Activated CD4-positive, CD25-positive, alpha-beta regulatory T cell treated with anti-CD3 and anti-CD28 coated beads, Interleukin-2, amount 50 U/mL, for 16 hours (primary cell): ENCODE results near the gene POLR1H.

ENCODE experiments used
- DNase-seq: peaks from one replicate; pipeline ENCODE4 v3.0.0-alpha.2; 2020; ENCODE audit warnings: low read depth, low spot score

POLR1H gene

GRCh38 chr6:30061858-30062458, 893 bp downstream of the POLR1H start:
- no peak for DNase-seq

- DNase-seq: no peak
Observed at GRCh38 chr6:30062471-30063178, 1.6 kb downstream of the POLR1H start.

GRCh38 chr6:30063315-30063714, 2.2 kb downstream of the POLR1H start:
- DNase-seq: no peak

- DNase-seq: no peak
Observed at GRCh38 chr6:30066082-30066481, 5.0 kb downstream of the POLR1H start.

- DNase-seq: peak; percentile 98
Observed at GRCh38 chr6:30066577-30067459, 5.8 kb downstream of the POLR1H start, which contains the start of gene PPP1R11. Gene PPP1R11 (plus strand): TSS chr6:30067198. CDS start chr6:30067411, 213 bp downstream.

- no peak for DNase-seq
Observed at GRCh38 chr6:30067460-30068139, 6.5 kb downstream of the POLR1H start.

GRCh38 chr6:30071081-30071818, 10.2 kb downstream of the POLR1H start:
- DNase-seq: no peak

- no peak for DNase-seq
Observed at GRCh38 chr6:30071858-30072257, 10.8 kb downstream of the POLR1H start.

- no peak for DNase-seq
Observed at GRCh38 chr6:30073489-30074235, 12.6 kb downstream of the POLR1H start.

GRCh38 chr6:30074331-30075093, 13.4 kb downstream of the POLR1H start:
- no peak for DNase-seq

GRCh38 chr6:30075094-30075789, 14.2 kb downstream of the POLR1H start, which contains the start of gene RNF39:
Gene RNF39 (minus strand): TSS chr6:30075769. CDS start chr6:30075585, 184 bp downstream.
- no peak for DNase-seq

GRCh38 chr6:30075790-30076732, 15.0 kb downstream of the POLR1H start:
- DNase-seq: no peak

- no peak for DNase-seq
Observed at GRCh38 chr6:30077218-30077617, 16.2 kb downstream of the POLR1H start.

- DNase-seq: no peak
Observed at GRCh38 chr6:30087876-30088275, 26.8 kb downstream of the POLR1H start.

- DNase-seq: no peak
Observed at GRCh38 chr6:30091577-30092381, 30.7 kb downstream of the POLR1H start.

GRCh38 chr6:30092852-30093543, 31.9 kb downstream of the POLR1H start:
- DNase-seq: no peak
